Measurements from ENCODE around the gene TBC1D7.

The TBC1D7 gene

DNA sequence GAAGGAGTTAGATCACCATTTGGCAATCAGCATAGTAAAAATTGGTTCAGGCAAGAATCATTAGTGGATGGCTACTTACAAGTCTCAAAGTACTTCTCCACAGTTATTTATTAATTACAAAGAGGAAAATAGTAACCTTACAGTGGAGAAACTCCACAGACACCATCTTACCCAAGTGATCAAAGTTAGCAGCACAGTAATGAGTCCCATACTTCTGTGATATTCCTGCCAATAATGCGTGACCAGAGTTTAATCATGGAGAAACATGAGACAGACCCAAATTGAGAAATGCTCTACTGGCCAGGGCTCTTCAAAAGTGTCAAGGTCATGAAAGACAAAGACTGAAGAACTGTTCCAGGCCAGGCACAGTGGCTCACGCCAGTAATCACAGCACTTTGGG lies 9.5 kb downstream of the TBC1D7 start:
- no peak for DNase-seq

DNA sequence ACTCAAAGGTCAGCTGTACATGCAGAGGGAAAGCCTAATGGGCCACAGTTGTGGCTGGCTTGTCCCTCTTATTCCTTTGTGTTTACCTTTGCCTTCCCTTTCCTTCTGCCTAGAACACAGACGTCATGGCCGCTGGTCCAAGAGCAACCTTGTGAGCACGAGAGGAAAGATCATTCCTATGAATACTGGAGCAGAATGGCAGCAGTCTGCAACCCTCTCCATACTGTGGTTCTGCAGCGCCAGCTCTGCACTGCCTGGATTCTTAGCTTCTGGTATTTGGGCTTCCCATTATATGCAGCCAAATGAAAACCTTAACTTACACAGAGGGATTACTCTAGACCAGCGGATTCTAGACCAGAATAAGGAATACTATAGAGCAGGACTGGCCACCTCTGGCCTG lies 12.4 kb downstream of the TBC1D7 start:
- DNase-seq, result no peak

DNA sequence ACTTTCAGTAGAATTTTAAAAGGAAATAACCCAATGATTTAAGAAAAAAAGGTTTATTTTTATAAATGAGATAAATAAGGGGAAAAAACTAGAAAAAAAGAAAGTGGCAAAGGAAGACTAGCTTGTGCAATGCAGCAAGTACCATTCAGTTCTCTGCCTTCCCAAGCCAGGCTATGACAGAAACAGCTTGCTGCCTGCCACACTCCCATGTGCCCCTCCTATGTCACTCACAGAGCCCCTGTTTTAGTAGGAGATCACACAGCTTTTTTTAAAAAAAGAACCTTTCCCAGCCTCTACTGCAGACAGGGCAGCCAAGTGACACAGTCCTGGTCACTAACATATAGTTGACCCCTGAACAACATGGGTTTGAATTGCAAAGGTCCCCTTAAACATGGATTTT lies 13.5 kb downstream of the TBC1D7 start:
- DNase-seq, result no peak

DNA sequence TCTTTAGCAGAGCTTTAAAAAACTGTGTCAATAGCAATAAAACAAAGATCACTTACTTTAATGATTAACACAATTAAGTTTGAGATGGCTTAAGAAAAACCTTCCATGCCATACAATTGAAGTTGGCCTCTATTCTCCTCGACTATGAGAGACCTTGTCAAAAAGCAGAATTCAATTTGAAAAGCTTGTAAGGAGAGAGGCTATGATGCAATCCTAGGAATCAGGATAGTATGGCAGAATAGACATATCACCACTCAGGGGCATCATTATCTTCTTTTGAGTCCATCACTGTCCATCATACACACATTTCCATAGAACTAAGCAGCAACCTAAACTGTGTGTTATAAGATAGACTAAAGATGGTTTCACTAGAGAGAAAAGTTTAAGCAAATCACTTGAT lies 17.2 kb downstream of the TBC1D7 start:
- DNase-seq, result no peak

DNA sequence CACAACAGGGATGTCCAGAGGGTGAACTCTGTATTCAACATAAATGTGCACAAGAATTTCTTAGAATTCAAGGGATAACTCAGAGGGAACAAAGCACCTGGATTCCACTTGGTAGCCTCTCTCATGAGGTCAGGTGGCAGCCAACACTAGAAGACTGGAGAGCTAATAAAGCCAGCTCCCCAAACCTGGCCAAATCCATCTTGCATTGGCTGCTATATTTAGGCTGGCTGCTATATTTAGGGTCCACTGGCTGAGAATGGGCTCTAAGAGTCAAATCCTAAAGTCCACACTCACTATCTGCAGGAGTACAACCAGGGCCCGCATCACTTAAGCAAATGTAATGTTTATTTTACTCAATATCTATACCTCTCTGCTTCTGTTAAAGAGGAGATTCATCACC lies 20.0 kb downstream of the TBC1D7 start:
- DNase-seq, result no peak

DNA sequence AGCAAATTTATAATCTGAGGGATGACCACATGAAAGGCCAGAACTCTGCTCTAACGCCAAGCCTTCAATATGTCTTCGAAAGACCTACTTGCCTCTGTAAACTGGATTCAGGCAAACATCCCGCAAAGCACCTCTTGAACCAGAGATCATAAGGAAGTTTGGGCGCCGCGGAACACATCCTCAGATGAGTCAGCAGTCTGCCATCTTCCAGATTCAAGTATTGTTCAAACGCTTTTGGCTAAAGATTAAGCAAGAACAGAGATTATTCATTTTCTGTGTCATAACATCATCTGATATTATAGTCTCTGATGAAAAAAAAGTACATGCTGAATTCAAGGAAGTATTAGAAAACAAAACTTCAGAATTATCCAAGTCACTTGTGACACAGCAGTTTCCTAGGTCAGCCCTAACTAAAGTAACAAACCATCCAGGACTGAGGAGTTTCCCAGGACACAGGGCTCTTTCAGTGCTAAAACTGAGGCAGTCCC lies 20.8 kb downstream of the TBC1D7 start:
- no peak for DNase-seq

DNA sequence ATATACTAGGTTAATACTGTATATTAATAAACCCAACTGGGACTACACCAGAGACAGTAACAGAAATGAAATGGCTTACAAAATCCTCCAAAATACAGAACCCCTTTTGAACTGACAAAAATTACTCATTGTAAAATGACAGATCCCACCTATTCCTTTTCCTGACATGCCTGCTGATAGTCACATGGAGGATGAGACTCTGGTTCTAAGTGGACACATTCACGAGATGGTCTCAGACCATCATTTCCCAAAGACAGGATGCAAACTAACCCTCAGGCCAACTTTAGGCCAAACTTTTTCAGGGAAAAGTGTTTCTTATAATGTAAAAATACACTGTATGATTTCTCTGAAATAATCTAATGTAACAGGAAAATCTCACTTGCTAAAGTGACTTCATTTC lies 22.5 kb downstream of the TBC1D7 start:
- no peak for DNase-seq

DNA sequence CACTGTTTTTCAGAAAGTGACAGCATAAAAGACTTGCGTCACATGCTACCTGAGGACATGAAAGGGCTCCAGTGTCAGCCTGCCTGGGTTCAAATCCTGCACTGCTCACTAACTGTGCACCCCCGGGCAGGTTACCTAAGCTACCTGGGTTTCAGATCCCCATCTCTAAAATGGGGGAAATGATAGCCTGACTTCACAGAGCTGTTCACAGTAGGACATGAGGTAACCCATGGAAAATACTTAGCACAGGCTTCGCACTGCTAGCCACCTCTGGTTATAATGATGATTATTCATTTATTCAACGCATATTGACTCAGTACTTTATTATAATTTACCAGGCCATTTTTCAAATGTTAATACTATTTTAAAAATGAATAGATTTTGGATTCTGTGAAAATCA lies 23.0 kb downstream of the TBC1D7 start:
- DNase-seq, result no peak

DNA sequence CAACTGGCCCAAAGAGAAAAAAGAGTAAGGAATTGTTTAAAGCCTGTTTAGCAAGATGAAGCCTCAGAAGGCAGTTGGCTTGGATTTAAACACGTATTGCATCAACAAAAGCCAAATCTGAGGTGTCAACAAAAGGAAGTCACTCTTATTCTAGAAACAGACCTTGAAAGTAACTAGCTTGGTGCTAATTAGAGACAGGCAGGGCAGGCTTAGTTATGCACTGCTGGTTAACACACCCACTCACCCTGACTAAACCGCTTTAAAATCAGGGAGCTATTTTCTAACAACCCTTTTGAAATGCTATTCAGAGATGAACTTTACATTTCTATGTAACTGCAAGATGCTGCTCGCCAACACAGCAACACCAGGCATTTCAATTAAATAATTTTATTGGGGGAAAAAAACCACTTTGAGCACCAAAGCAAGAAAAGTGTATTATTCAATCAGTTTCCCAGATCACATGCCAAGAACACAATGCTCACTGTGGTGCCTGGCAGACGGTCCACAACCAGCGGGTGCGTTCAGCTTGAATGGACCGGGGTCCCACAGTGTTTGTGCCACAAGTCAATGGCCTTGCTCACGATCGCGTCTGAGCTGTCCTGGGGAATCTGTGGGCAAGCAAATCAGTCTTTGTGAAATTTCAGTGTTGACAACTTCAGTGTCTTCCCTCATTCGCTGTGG lies 23.6 kb downstream of the TBC1D7 start:
- no peak for DNase-seq

DNA sequence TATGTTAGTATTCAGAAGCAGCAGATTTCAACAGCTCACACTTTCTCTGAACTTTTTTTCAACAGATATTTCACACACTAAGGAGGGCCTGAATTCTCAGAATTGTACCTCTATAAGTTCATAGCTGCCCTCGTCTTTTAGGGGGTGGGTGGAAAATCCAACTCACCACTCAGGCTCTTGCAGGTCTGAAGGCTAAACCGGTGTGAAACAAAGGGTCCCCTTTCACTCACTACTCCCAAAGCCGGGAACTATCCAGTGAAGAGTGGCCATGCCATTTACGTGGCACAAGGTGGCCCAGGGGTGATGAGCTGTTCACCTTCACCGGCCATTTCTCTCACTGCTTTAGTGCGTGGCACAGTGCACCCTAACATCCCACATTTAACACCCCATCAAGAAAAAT lies 24.2 kb downstream of the TBC1D7 start:
- no peak for DNase-seq

DNA sequence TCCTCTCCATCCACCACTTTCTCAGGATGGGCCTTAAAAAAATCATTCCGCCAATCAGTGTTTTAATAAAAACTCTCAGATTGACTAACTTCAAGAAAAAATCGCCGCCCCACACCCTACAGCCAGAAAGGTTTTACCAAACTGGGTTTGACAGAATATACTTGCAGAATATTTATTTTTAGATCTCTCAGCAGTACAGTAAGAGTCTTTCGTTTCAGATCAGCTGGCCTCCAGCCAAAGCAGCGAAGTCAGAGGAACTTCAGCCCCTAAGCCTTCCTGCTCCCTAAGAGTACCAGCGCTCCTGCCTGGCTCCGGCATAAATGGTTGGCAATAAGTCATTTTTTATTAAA lies 24.7 kb downstream of the TBC1D7 start:
- DNase-seq, result peak in 1 of 3 experiments; percentile 68

DNA sequence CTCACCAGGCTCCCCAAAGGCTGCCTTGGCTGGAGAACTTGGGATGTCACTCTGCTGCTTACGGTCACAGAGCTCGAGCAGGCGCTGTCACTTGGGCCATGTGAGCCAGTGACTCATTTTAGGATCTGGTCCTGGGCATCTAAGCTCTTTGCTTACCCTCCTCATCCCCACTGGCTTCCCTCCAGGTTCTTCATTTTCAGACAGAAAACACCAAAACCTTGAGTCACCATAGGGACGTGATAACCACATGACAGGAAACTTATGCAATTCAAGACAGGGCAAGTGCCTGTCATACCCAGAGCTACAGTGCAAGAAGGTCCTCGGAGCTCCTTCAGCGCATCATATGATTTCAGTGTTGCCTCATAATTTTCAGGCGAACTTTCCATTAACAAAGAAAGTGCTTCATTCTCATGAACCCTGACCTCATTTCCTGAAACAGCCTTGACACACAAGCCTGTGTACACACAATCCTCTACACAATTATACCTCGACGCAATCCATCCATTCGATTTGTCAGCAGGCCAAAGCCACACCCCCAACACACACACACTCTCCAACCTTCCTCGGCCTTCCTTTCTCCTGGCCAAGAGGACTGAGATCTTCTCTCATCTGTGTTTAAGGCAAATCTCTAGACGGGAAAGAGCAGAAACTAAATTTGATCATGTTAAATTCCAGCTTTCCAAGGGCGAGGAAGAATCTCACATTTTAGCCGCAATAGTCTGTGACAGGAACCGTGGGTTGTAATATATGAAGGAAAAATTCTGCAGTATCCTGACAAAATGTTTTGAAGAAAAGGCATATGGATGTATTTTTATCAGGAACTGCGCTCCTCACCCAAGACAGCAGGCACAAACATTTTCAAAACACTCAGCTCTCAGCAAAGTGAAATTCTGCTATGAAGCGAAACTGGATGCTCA lies 25.3 kb downstream of the TBC1D7 start:
- peak in 1 of 3 experiments; percentile 60 for DNase-seq

DNA sequence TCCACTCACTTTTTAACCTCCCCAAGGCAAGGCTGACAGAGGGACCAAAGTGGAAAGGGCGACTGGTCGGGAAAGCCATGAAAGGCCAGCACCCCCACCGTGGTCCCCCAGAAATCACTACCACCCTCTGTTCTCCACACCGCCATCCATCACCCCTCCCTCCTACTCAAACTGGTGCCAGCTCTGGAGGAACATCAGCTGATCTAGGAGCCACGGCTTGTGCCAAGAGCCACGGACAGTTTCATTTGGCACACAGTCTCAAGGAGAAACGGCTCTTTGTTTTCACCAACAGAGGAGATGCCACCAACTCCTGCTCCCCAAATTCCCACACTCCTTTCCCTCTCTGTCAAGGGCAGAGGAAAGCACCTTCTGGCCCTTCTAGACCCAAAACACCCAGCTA lies 26.0 kb downstream of the TBC1D7 start:
- DNase-seq, result no peak

DNA sequence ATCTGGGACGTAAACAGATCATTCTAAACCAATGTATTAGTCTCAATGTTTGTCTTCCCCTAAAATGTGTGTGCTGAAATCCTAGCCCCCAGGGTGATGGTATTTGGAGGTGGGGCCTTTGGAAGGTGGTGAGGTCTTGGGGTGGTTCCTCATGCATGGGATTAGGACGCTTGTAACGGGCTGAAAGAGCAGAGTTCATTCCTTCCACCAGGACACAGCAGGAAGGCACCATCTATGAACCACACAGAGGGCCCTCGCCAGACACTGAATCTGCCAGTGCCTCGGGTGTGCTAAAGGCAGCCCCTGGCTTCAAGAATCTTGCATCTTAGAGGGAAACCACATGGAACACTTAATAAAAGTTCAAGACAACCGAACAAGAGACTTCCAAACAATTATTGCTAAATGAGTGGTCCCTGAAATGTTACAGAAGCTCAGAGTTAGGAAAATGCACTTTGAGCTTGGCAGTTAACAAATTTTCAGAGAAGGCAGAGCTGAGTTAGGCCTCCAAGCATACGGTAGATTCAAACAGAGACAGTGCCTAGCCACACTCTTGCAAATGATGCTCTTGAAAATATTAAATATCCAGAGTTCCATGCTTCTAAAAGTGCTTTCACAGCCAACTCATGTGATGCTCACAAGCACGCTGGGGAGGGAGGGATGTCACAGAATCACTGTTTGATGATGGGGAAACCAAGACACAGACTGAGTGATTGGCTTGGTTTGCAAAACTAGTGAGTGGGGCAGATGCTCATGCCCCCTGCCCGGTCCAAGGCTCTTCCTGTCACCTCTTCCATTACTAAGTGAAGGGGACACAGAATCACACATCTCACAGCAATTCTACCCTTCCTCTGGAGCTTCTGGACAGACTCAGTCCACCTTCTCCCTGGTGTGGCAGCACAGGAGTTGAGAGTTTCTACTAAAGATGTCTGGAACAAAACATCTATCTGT lies 27.4 kb downstream of the TBC1D7 start:
- DNase-seq, result no peak

DNA sequence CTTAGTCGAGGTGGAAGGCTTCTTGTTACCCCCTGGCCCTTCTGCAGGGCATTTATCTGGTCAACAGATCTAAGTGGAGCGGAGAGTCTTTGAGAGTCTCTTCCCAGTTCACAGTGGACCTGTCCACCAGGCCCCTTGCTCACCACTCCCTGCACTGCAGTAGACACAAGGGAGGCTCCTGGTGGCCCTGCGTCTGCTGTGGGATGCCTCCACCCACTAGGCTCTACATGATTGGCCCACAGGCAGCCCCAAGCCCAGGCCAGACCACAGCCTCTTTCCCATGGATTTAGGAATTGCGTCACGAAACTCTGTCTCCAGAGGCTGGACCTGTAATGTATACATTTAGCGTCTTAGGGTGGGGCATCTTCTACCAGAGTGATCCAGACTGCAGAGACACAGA lies 28.4 kb downstream of the TBC1D7 start:
- no peak for DNase-seq

DNA sequence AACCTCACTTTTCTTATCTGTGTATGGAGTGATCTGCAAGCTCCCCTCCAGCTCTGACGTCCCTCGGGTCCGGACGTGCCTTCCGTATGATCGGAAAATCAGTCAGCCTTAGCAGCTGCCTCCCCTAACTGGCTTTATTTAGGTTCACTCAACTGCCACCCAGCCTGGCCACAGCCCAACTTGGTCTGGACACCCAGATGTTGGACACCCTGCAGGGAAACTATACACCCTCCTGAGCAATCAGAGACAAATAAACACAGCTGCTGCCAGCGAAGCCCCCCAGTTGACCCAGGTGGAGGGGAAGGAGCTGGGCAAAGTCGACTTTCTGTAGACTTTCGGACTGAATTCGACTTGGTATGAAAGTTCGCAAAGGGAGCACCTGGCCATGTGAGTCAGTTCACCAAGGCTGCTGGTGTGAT lies 28.9 kb downstream of the TBC1D7 start:
- no peak for DNase-seq

DNA sequence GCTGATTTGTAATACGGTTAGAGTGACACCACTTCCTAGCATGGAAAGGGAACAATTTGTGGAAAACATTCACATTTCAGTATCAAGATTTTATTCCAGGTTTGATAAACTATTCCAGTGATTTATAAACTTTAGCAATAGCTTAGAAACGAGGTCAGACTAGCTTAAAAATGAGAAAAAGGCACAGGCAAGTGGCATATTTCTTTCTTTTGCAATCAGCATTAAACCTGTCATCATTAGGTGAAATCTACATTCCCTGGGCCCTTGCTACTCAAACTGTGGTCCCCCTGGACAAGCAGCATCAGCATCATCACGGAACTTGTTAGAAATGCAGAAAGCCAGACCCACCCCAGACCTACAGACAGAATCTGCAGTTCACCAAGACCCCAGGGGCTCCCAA lies 29.9 kb downstream of the TBC1D7 start:
- no peak for DNase-seq

DNA sequence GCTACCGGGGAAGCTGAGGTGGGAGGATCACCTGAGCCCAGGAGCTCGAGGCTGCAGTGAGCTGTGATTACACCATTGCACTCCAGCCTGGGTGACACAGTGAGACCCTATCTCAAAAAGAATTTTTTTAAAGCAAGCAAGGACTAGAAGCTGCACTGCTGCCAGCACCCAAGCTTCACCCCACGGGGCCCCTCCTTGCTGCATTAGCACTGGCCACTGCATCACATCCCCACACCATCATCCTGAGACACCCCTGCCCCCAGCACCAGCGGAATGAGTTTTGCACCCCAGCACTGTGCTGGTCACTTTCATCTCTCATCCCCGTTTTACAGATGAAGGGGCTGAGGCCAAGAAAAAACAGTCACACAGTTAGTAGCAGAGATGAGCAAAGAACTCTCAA lies 30.9 kb downstream of the TBC1D7 start:
- DNase-seq, result no peak

DNA sequence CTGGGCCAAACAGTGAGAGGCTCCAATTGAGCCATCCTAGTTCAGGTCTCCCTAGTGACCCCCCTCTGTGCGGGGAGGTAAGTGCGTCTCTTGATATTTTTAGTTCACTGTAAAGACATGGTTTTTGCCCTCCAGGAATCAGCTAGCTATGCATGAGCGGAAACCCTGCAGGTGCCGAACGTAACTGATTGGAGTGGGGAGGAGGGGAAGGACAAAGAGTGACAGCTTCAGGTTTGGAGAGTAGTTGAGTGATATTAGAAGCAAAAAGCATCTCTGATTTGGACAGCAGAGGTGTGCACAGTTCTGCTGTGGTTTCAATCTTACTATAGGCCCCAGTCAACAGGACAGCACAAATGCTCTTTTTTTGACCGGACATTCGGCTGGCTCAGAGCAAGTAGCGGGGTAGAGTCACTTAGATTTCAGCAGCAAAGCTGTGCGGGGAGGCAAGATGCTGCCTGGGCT lies 31.8 kb downstream of the TBC1D7 start:
- peak in 2 of 3 experiments; percentile 21 to 83 for DNase-seq

DNA sequence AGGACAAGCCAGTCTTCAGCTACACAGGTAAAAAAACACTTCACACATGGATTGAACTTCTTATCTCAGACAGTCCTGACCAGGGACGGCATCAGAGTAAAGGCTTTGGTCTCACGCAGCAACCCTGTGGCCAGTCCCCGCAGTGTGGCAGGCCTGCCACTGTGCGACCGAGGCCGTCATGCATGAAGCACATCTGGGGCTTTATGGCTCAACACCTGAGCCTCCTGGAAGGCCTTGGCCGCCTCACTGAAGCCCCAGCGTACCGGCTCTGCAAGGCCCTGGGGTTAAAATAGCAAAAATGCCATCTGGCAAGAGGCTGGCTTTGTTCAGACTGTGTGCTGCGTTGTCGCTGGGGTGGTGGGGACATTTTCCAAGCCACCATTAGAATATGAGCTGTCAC lies 32.8 kb downstream of the TBC1D7 start:
- no peak for DNase-seq

DNA sequence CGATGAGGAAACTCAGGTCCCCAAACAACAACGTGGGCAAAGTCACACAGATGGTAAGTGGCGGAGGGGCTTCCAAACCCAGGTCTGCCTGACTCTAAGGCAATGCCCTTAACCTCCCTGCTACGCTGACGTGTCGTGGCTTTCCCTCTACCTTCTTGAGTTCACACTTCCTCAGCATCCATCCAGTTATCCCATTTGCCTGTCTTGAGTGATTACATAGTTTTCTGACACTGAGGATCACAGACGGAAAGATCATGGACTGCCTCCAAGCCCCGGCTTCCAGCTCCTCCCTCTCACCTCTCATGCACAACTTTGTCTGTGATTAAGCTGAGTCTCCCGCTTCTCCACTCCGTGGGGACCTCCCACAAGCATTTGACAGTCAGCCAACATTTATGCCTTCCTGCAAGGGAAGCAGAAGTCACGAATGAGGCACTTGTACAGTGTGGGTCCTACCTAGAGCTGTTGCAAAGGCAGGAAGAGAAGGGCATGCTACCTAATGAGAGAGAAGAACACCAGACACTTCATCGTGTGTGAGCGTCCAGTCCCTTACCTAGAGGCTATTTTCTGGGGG lies 33.8 kb downstream of the TBC1D7 start:
- DNase-seq, result peak in 1 of 3 experiments; percentile 9

DNA sequence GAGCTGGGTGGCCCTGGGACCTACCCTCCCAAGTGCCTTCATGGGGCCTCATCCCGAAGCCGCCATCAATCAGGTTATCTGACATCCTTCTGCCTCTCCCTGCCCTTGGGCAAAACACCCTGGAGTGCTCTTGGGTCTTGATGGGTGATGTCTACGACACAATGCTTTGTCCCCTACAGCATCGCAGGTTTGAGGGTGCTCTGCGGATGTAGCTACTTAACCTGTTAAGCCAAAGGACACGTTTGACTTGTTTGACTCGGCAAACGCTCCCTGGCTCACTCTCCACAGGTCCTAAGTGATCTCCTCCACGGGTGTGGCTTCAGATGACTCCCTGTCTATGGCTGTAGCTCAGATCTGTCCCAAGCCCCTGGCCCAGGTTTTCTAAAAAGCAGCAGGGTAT lies 35.6 kb downstream of the TBC1D7 start:
- no peak for DNase-seq

DNA sequence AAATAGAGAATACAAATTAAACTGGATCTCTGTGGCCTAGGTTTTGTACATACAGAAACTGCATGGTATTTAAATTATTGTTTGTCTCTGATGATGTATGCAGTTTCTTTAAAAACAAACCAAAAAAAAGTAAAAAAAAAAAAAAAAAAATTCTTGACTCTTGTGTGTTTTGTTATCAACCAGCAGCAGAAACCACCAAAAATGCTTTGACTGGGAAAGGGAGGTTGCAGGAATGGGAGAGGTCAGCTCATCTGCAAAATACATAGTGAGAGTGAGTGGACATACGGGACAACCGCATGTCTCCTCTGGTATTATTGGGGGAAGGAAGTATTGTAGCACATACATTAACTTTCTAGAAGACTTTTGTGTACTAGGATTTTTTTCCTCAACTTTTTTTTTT lies 38.0 kb downstream of the TBC1D7 start:
- DNase-seq, result no peak
